ENCODE measurements around the gene CRYBA1. TPM values are rescaled to one million over a fixed set of nuclear protein-coding genes. Genes with fewer than 3 reads are reported as not detected.

CRYBA1 gene
- total RNA-seq, 2 experiments from 2014 or later, result not detected

DNA sequence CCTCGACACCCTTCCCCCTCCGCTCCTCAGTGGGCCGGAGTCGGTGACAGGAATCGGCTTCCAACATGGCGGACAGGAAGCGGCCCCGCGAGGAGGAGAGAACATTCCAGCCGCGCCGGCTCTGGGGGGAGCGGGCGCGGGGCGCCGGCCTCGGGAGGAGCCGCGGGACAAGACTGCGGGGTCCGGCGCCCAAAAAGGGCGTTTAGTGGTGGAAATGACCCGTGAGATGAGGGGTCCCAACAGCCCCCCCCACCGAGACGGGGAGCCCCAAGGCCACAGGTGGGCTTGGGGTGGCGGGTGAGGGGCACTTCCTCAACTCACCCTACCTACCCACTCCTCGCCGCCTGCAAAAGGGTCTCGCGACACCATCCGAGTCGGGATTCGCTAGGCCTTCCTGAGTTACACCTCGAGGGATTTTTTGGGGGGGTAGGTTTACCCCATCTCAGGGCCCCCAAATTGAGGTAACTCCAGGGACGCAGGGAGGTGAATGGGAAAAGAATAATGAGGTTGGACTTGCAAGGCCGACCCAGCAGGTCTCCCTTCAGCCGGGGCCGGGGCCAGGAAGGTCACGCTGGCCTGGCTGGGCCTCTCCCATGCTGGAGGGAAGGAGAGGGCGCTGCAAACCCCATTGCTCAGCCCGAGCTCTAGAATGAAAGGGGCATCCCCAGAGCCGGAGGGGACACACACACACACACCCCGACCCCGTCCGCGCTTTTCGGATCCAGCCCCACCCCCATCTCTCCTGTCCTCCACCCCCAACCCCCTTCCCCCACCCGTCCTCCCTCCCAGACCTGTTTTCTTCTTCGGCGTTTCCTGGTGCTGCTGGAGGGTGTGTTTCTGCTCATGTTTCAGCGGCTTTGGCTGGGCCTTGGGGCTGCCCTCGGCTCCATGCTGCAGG, 46.6 kb downstream of the CRYBA1 start:
- CTCF ChIA-PET, result interaction anchor here (0.7 to 2.9 kb wide), 10 partner anchors 9 to 176 kb away, joined by 3 to 17 read pairs (median 3); partner anchors contain the start of gene MYO18A
- Histone ChIP-seq H3K27me3 (ENCODE audit: control insufficient read depth in 1 of 2, insufficient read depth in 2 of 2, low read length in 2 of 2) (no peaks in the 10 kb centered on the region), H3K27ac (ENCODE audit: low read depth in 1 of 2, low read length in 2 of 2) (peak overlapping the region; percentile 82 to 92), H3K4me3 (ENCODE audit: low read length) (peak overlapping the region; percentile 98), H3K9me3 (ENCODE audit: control insufficient read depth in 1 of 2, insufficient read depth in 1 of 2, low read length in 2 of 2) (no peaks in the 10 kb centered on the region), H3K4me1 (ENCODE audit: insufficient read depth, low read length) (peaks cover 27% of the 10 kb centered on the region), H3K36me3 (ENCODE audit: insufficient read depth, low read length) (peaks cover 17% of the 10 kb centered on the region)
- peak; percentile 14 to 75 (median 42) for DNase-seq
- Mint-ChIP-seq H3K27ac (peak overlapping the region; percentile 96), H3K36me3 (ENCODE audit: low read depth) (peaks cover 50% of the 10 kb centered on the region), H3K27me3 (no peaks in the 10 kb centered on the region), H3K4me1 (ENCODE audit: low read depth) (peaks cover 53% of the 10 kb centered on the region), H3K9me3 (no peaks in the 10 kb centered on the region), H3K4me3 (peak overlapping the region; percentile 99)
- peak; percentile 31 for ATAC-seq (ENCODE audit: poor library complexity)
- TF ChIP-seq, protein P1, sequence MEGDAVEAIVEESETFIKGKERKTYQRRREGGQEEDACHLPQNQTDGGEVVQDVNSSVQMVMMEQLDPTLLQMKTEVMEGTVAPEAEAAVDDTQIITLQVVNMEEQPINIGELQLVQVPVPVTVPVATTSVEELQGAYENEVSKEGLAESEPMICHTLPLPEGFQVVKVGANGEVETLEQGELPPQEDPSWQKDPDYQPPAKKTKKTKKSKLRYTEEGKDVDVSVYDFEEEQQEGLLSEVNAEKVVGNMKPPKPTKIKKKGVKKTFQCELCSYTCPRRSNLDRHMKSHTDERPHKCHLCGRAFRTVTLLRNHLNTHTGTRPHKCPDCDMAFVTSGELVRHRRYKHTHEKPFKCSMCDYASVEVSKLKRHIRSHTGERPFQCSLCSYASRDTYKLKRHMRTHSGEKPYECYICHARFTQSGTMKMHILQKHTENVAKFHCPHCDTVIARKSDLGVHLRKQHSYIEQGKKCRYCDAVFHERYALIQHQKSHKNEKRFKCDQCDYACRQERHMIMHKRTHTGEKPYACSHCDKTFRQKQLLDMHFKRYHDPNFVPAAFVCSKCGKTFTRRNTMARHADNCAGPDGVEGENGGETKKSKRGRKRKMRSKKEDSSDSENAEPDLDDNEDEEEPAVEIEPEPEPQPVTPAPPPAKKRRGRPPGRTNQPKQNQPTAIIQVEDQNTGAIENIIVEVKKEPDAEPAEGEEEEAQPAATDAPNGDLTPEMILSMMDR (IDR thresholded peaks at IDR 0.05), result no peak
- POLR2A ChIA-PET, result interaction anchor here (0.6 to 2.0 kb wide), 37 partner anchors 8 to 1184 kb away, joined by 3 to 18 read pairs (median 5); partner anchors contain the start of genes ABHD15, BLTP2, FLOT2 and GOSR1
- intact Hi-C loops (cut with DNase I, micrococcal nuclease), result loop anchor here in 1 of 2 experiments (2.0 to 5.0 kb wide), 3 partner anchors 16 to 341 kb away; partner anchors contain the start of gene PHF12

DNA sequence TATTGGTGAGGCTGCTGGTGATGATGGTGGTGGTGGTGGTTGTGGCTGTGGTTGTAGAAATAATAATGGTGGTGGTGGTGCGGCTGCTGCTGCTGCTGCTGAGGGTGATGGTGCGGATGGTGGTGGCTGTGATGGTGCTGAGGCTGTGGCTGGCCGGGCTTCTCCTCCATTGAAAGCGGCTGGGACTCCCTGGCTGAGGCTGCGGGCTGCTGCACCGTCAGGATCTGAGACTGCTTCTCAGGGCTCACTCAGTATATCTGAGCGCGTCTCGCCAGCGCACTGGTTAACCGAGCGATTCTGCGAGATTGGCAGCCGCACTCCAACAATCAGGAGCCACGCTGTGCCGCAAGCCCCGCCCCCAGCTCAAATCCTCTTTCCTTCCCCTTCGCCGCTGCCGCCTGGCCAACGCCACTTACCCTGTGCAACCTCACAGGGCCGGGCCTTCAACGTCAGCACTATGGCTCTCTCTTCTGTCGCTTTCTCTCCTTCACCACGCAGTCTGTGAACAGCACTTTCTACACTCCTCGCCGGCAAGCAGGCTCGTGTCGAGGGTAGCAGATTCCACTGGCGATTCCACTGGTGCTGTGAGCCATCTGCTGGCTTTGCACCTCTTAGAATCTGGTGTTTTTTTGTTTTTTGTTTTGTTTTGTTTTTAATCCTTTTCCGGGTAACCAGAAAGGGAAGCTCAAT, 47.4 kb downstream of the CRYBA1 start, which contains the start of gene NUFIP2:
NUFIP2 (minus strand) TSS at position 259 of the 690 bp plus-strand sequence; CDS start at position 170, 89 bp downstream.
- DNase-seq (peak; percentile 95 to 100 (median 98)), ATAC-seq (ENCODE audit: poor library complexity) (peak; percentile 84)
- Histone ChIP-seq H3K4me3 (ENCODE audit: low read length) (peak within 1 kb of the TSS; percentile 98), H3K36me3 (ENCODE audit: insufficient read depth, low read length) (peaks cover 10% of the 10 kb centered on the region), H3K4me1 (ENCODE audit: insufficient read depth, low read length) (peaks cover 20% of the 10 kb centered on the region), H3K27me3 (ENCODE audit: control insufficient read depth in 1 of 2, insufficient read depth in 2 of 2, low read length in 2 of 2) (no peaks in the 10 kb centered on the region), H3K27ac (ENCODE audit: low read depth in 1 of 2, low read length in 2 of 2) (peak within 1 kb of the TSS; percentile 82 to 92), H3K9me3 (ENCODE audit: control insufficient read depth in 1 of 2, insufficient read depth in 1 of 2, low read length in 2 of 2) (no peaks in the 10 kb centered on the region)
- TF ChIP-seq, protein P1 (IDR thresholded peaks at IDR 0.05), result no peak
- H3K4me3 Mint-ChIP-seq, result peak within 1 kb of the TSS; percentile 99
- intact Hi-C loops (cut with DNase I, micrococcal nuclease), result loop anchor here (1.0 to 5.0 kb wide), 5 partner anchors 17 to 342 kb away; partner anchors contain the start of gene PHF12 (in 1 of the 2)
- no peaks in the 10 kb centered on the region for H3K9me3 Mint-ChIP-seq
- no peaks in the 10 kb centered on the region for H3K27me3 Mint-ChIP-seq
- ChIA-PET POLR2A (interaction anchor here (0.5 to 2.0 kb wide), 32 partner anchors 9 to 959 kb away, joined by 3 to 18 read pairs (median 5); partner anchors contain the start of genes ABHD15, BLTP2, FLOT2 and IFT20), CTCF (interaction anchor here (0.7 to 2.0 kb wide), 12 partner anchors 10 to 392 kb away, joined by 3 to 7 read pairs (median 3); partner anchors contain the start of gene MYO18A)
- H3K27ac Mint-ChIP-seq, result peak within 1 kb of the TSS; percentile 96
- peaks cover 47% of the 10 kb centered on the region for H3K4me1 Mint-ChIP-seq (ENCODE audit: low read depth)
- H3K36me3 Mint-ChIP-seq (ENCODE audit: low read depth), result peaks cover 42% of the 10 kb centered on the region

GRCh38 chr17:29294580-29294900, 47.9 kb downstream of the CRYBA1 start:
- ATAC-seq (ENCODE audit: poor library complexity) (no peak), DNase-seq (no peak)
- Histone ChIP-seq H3K27ac (ENCODE audit: low read depth in 1 of 2, low read length in 2 of 2) (peak overlapping the region; percentile 79 to 92), H3K4me3 (ENCODE audit: low read length) (peak overlapping the region; percentile 98), H3K27me3 (ENCODE audit: control insufficient read depth in 1 of 2, insufficient read depth in 2 of 2, low read length in 2 of 2) (no peaks in the 10 kb centered on the region), H3K9me3 (ENCODE audit: control insufficient read depth in 1 of 2, insufficient read depth in 1 of 2, low read length in 2 of 2) (no peaks in the 10 kb centered on the region), H3K4me1 (ENCODE audit: insufficient read depth, low read length) (peaks cover 16% of the 10 kb centered on the region), H3K36me3 (ENCODE audit: insufficient read depth, low read length) (peaks cover 8% of the 10 kb centered on the region)
- H3K4me1 Mint-ChIP-seq (ENCODE audit: low read depth), result peaks cover 42% of the 10 kb centered on the region
- TF ChIP-seq, protein P1 (IDR thresholded peaks at IDR 0.05), result no peak
- intact Hi-C loops (cut with DNase I, micrococcal nuclease), result loop anchor here (1.0 to 5.0 kb wide), 3 partner anchors 94 to 342 kb away; partner anchors contain the start of gene PHF12 (in 1 of the 2)
- peak overlapping the region; percentile 96 for H3K27ac Mint-ChIP-seq
- ChIA-PET POLR2A (interaction anchor here (0.5 to 2.0 kb wide), 31 partner anchors 9 to 823 kb away, joined by 3 to 18 read pairs (median 5); partner anchors contain the start of genes ABHD15, BLTP2, FLOT2 and MYO18A), CTCF (interaction anchor here (0.8 to 2.0 kb wide), 11 partner anchors 16 to 392 kb away, joined by 3 to 7 read pairs (median 3); partner anchors contain the start of gene MYO18A)
- no peaks in the 10 kb centered on the region for H3K27me3 Mint-ChIP-seq
- H3K4me3 Mint-ChIP-seq, result peak overlapping the region; percentile 99
- H3K9me3 Mint-ChIP-seq, result no peaks in the 10 kb centered on the region
- H3K36me3 Mint-ChIP-seq (ENCODE audit: low read depth), result peaks cover 37% of the 10 kb centered on the region
